Measurements from ENCODE around the gene ARHGAP30. TPM values are rescaled to one million over a fixed set of nuclear protein-coding genes. Genes with fewer than 3 reads are reported as not detected.

Gene ARHGAP30
- total and polyA plus RNA-seq, 2 donors (not counting 1 experiment from before 2014, with no cell fraction given): not detected

GRCh38 chr1:161091093-161091492, 21.4 kb upstream of the ARHGAP30 start:
- Histone ChIP-seq H4K20me1 (ENCODE audit: control insufficient read depth, extremely low read depth, insufficient read depth, low read length) (no peaks in the 10 kb centered on the region), H3K79me2 (ENCODE audit: control insufficient read depth, insufficient read depth, low read length) (no peaks in the 10 kb centered on the region), H3K4me2 (ENCODE audit: extremely low read depth, insufficient read depth, low read length) (no peak overlapping the region), H3K36me3 (ENCODE audit: control insufficient read depth, insufficient read depth, low read length) (no peaks in the 10 kb centered on the region), H3K4me3 (replicated peaks in 1 of 4; ENCODE audit: control extremely low read depth in 1 of 4, insufficient read depth in 1 of 4, low read depth in 3 of 4, low read length in 4 of 4) (no peak overlapping the region), H2AFZ (ENCODE audit: low read length) (no peak overlapping the region), H3K27ac (ENCODE audit: insufficient read depth, low read length) (no peak overlapping the region), H3K27me3 (ENCODE audit: control insufficient read depth, insufficient read depth, low read length) (no peaks in the 10 kb centered on the region), H3K9me3 (ENCODE audit: control insufficient read depth, insufficient read depth, low read depth, low read length) (no peaks in the 10 kb centered on the region), H3K9ac (ENCODE audit: insufficient read depth, low read length) (no peak overlapping the region), H3K4me1 (ENCODE audit: control insufficient read depth, extremely low read depth, insufficient read depth, low read length) (peaks cover 6% of the 10 kb centered on the region)
- DNase-seq (ENCODE audit: low read depth in 2 of 2): no peak
- TF ChIP-seq CTCF (conservative IDR thresholded peaks at IDR 0.05 in 1 of 2, IDR thresholded peaks at IDR 0.05 in 1 of 2; ENCODE audit: low read depth in 1 of 2, low read length in 2 of 2) (no peak), EZH2 (IDR thresholded peaks at IDR 0.05; ENCODE audit: low read length, missing control alignments) (no peak)

GRCh38 chr1:161090617-161091016, 20.9 kb upstream of the ARHGAP30 start:
- H3K4me2 ChIP-seq (ENCODE audit: extremely low read depth, insufficient read depth, low read length): no peak overlapping the region
- H3K27me3 ChIP-seq (ENCODE audit: control insufficient read depth, insufficient read depth, low read length): no peaks in the 10 kb centered on the region
- H3K79me2 ChIP-seq (ENCODE audit: control insufficient read depth, insufficient read depth, low read length): no peaks in the 10 kb centered on the region
- peaks cover 6% of the 10 kb centered on the region for H3K4me1 ChIP-seq (ENCODE audit: control insufficient read depth, extremely low read depth, insufficient read depth, low read length)
- H3K9ac ChIP-seq (ENCODE audit: insufficient read depth, low read length): no peak overlapping the region
- no peak for DNase-seq (ENCODE audit: low read depth in 2 of 2)
- H2AFZ ChIP-seq (ENCODE audit: low read length): no peak overlapping the region
- H3K4me3 ChIP-seq (replicated peaks in 1 of 4; ENCODE audit: control extremely low read depth in 1 of 4, insufficient read depth in 1 of 4, low read depth in 3 of 4, low read length in 4 of 4): no peak overlapping the region
- H3K9me3 ChIP-seq (ENCODE audit: control insufficient read depth, insufficient read depth, low read depth, low read length): no peaks in the 10 kb centered on the region
- no peak overlapping the region for H3K27ac ChIP-seq (ENCODE audit: insufficient read depth, low read length)
- H3K36me3 ChIP-seq (ENCODE audit: control insufficient read depth, insufficient read depth, low read length): no peaks in the 10 kb centered on the region
- TF ChIP-seq EZH2 (IDR thresholded peaks at IDR 0.05; ENCODE audit: low read length, missing control alignments) (no peak), CTCF (conservative IDR thresholded peaks at IDR 0.05 in 1 of 2, IDR thresholded peaks at IDR 0.05 in 1 of 2; ENCODE audit: low read depth in 1 of 2, low read length in 2 of 2) (no peak)
- no peaks in the 10 kb centered on the region for H4K20me1 ChIP-seq (ENCODE audit: control insufficient read depth, extremely low read depth, insufficient read depth, low read length)

- H3K4me1 ChIP-seq (ENCODE audit: control insufficient read depth, extremely low read depth, insufficient read depth, low read length): peaks cover 9% of the 10 kb centered on the region
- DNase-seq (ENCODE audit: low read depth in 2 of 2): no peak
- no peak for TF ChIP-seq EZH2 (IDR thresholded peaks at IDR 0.05; ENCODE audit: low read length, missing control alignments)
- TF ChIP-seq CTCF (conservative IDR thresholded peaks at IDR 0.05 in 1 of 2, IDR thresholded peaks at IDR 0.05 in 1 of 2; ENCODE audit: low read depth in 1 of 2, low read length in 2 of 2): no peak
- H3K36me3 ChIP-seq (ENCODE audit: control insufficient read depth, insufficient read depth, low read length): no peaks in the 10 kb centered on the region
- no peak overlapping the region for H3K4me3 ChIP-seq (replicated peaks in 1 of 4; ENCODE audit: control extremely low read depth in 1 of 4, insufficient read depth in 1 of 4, low read depth in 3 of 4, low read length in 4 of 4)
- no peaks in the 10 kb centered on the region for H3K9me3 ChIP-seq (ENCODE audit: control insufficient read depth, insufficient read depth, low read depth, low read length)
- no peaks in the 10 kb centered on the region for H3K79me2 ChIP-seq (ENCODE audit: control insufficient read depth, insufficient read depth, low read length)
- no peak overlapping the region for H2AFZ ChIP-seq (ENCODE audit: low read length)
- H3K27ac ChIP-seq (ENCODE audit: insufficient read depth, low read length): no peak overlapping the region
- no peaks in the 10 kb centered on the region for H4K20me1 ChIP-seq (ENCODE audit: control insufficient read depth, extremely low read depth, insufficient read depth, low read length)
- no peaks in the 10 kb centered on the region for H3K27me3 ChIP-seq (ENCODE audit: control insufficient read depth, insufficient read depth, low read length)
- no peak overlapping the region for H3K9ac ChIP-seq (ENCODE audit: insufficient read depth, low read length)
- no peak overlapping the region for H3K4me2 ChIP-seq (ENCODE audit: extremely low read depth, insufficient read depth, low read length)
Measured at GRCh38 chr1:161089938-161090337, 20.2 kb upstream of the ARHGAP30 start.

All from fibroblast of lung (primary cell).